ENCODE results near the gene CTNNA3.

The CTNNA3 gene

DNA sequence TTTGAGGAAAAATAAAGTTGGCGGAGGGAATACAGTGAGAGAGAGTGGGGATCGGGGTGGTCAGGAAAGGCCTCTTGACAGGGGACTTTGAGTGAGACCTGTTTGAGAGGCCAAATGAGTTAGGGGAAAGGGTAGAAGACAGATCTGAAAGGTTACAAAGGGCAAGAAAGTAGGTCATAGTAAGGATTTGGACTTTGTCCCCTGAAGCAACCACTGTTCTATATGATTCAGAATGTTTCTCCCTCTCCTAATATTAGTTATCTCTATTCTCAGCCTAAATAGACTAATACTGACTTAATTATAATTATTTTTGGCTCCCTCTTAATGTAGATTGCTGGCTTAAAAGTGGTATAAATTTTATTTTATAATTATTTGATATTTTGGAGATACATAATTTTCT is 88.0 kb downstream of the CTNNA3 start:
- no peak for TF ChIP-seq CTCF (IDR thresholded peaks at IDR 0.05; ENCODE audit: low read depth, low read length)
- no peak overlapping the region for H3K4me3 ChIP-seq (ENCODE audit: low read depth, low read length)
- in situ Hi-C loops (cut with HindIII; ENCODE audit: low sequenced_read_pairs) = no loop called here
- DNase-seq (ENCODE audit: low read depth, low spot score) = no peak

DNA sequence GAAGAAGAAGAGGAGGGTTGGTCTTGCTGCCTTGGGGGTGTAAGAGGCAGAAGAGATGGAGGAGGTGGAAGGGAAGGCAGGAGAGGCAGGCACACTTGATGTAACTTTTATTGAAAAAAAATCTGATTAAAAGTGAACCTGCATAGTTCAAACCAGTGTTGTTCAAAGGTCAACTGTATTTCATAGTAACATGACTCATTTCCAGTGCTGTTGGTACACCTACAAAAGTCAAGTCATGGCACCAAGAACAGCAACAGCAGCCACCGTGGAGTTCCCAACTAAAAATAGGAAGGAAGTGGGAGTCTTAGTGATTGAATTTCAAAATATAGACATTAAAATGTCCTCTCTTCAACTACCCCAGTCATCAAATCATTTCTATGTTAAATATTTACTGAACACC is 88.5 kb downstream of the CTNNA3 start:
- TF ChIP-seq CTCF (IDR thresholded peaks at IDR 0.05; ENCODE audit: low read depth, low read length) = no peak
- in situ Hi-C loops (cut with HindIII; ENCODE audit: low sequenced_read_pairs) = no loop called here
- DNase-seq (ENCODE audit: low read depth, low spot score) = peak; percentile 20
- H3K4me3 ChIP-seq (ENCODE audit: low read depth, low read length) = no peak overlapping the region

DNA sequence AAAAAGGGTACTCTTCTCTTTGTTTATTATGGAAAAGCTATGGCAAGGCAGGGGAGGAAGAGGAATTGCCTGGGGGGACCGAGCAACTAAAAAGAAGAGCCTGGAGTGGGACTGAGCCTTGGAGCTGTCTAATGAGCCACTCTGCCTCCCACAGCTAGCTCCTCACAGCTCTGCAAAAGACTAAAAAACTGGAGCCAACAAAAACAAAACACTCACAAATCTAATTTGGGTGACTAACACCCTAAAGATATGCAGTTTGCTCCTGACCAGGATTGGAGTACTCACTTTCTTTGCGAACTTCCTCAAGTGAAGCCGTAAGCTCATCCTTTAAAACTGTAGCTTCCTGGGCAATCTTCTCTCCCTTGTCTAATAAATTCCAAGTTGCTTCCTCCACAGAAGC is 89.4 kb downstream of the CTNNA3 start:
- TF ChIP-seq CTCF (IDR thresholded peaks at IDR 0.05; ENCODE audit: low read depth, low read length) = no peak
- peak; percentile 88 for DNase-seq (ENCODE audit: low read depth, low spot score)
- no peak overlapping the region for H3K4me3 ChIP-seq (ENCODE audit: low read depth, low read length)
- in situ Hi-C loops (cut with HindIII; ENCODE audit: low sequenced_read_pairs) = no loop called here

DNA sequence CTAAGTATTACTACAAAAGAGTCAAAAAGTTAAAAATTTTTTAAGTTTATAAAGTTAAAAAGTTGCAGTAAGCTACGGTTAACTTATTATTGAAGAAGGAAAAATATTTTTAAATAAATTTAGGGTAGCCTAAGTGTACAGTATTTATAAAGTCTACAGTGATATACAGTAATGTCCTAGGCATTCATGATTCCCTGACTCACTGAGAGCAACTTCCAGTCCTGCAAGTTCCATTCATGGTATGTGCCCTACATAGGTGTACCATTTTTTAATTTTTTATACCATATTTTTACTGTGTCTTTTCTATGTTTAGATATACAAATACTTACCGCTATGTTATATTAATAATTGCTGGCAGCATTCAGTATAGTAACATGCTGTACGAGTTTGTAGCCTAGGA is 92.3 kb downstream of the CTNNA3 start:
- in situ Hi-C loops (cut with HindIII; ENCODE audit: low sequenced_read_pairs) = no loop called here
- DNase-seq (ENCODE audit: low read depth, low spot score) = no peak
- no peak overlapping the region for H3K4me3 ChIP-seq (ENCODE audit: low read depth, low read length)
- no peak for TF ChIP-seq CTCF (IDR thresholded peaks at IDR 0.05; ENCODE audit: low read depth, low read length)

DNA sequence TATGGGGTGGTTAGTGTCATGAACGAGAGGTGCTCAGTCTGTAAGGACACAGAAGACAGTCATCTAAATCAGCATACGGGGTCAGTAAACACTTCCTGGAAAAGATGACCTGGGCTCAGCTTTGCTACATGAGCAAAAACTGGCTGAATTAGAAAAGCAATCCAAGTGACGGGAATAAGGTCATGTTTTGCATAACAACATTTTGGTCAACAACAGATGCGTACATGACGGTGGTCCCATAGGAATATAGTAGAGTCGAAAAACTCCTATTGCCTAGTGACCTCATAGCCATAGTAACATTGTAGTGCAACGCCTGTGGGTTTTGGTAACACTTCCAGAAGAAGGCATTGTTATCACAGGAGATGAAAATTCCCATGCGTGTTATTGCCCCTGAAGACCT is 92.9 kb downstream of the CTNNA3 start:
- no peak overlapping the region for H3K4me3 ChIP-seq (ENCODE audit: low read depth, low read length)
- no peak for DNase-seq (ENCODE audit: low read depth, low spot score)
- no peak for TF ChIP-seq CTCF (IDR thresholded peaks at IDR 0.05; ENCODE audit: low read depth, low read length)
- in situ Hi-C loops (cut with HindIII; ENCODE audit: low sequenced_read_pairs) = no loop called here

- DNase-seq (ENCODE audit: low read depth, low spot score) = peak; percentile 80
- in situ Hi-C loops (cut with HindIII; ENCODE audit: low sequenced_read_pairs) = no loop called here
- no peak overlapping the region for H3K4me3 ChIP-seq (ENCODE audit: low read depth, low read length)
- no peak for TF ChIP-seq CTCF (IDR thresholded peaks at IDR 0.05; ENCODE audit: low read depth, low read length)
Observed at GRCh38 chr10:67602268-67602950, 93.6 kb downstream of the CTNNA3 start.
